ENCODE results near the gene NHSL2.

The NHSL2 gene

GRCh38 chrX:72060921-72061490, 150.4 kb downstream of the NHSL2 start:
- CTCF ChIA-PET: no interaction called here
- DNase-seq (ENCODE audit: low spot score): no peak
- POLR2A ChIA-PET (ENCODE audit: low non-redundant PET): no interaction called here
- TF ChIP-seq CTCF (conservative IDR thresholded peaks at IDR 0.05; ENCODE audit: low read depth): no peak
- H3K27ac ChIP-seq: no peak overlapping the region

GRCh38 chrX:72062916-72063315, 152.3 kb downstream of the NHSL2 start:
- ChIA-PET POLR2A (ENCODE audit: low non-redundant PET) (no interaction called here), CTCF (no interaction called here)
- no peak overlapping the region for H3K27ac ChIP-seq
- no peak for DNase-seq (ENCODE audit: low spot score)
- TF ChIP-seq CTCF (conservative IDR thresholded peaks at IDR 0.05; ENCODE audit: low read depth): no peak

GRCh38 chrX:72069350-72070160, 158.9 kb downstream of the NHSL2 start:
- TF ChIP-seq CTCF (conservative IDR thresholded peaks at IDR 0.05; ENCODE audit: low read depth): no peak
- POLR2A ChIA-PET (ENCODE audit: low non-redundant PET): no interaction called here
- no peak for DNase-seq (ENCODE audit: low spot score)
- CTCF ChIA-PET: interaction anchor here (0.8 kb wide), 1 partner anchor 34 kb away, joined by 3 read pairs; no protein-coding TSS in a partner anchor
- no peak overlapping the region for H3K27ac ChIP-seq

- ChIA-PET POLR2A (ENCODE audit: low non-redundant PET) (no interaction called here), CTCF (no interaction called here)
- no peak for DNase-seq (ENCODE audit: low spot score)
- no peak for TF ChIP-seq CTCF (conservative IDR thresholded peaks at IDR 0.05; ENCODE audit: low read depth)
- no peak overlapping the region for H3K27ac ChIP-seq
These were observed 160.6 kb downstream of the NHSL2 start for GRCh38 chrX:72071213-72071612.

- CTCF ChIA-PET: no interaction called here
- DNase-seq (ENCODE audit: low spot score): no peak
- H3K27ac ChIP-seq: no peak overlapping the region
- TF ChIP-seq CTCF (conservative IDR thresholded peaks at IDR 0.05; ENCODE audit: low read depth): no peak
- POLR2A ChIA-PET (ENCODE audit: low non-redundant PET): interaction anchor here (0.6 kb wide), 1 partner anchor 1786 kb away, joined by 4 read pairs; no protein-coding TSS in a partner anchor
These were observed 163.0 kb downstream of the NHSL2 start for GRCh38 chrX:72073633-72074032.

- no peak for DNase-seq (ENCODE audit: low spot score)
- ChIA-PET CTCF (no interaction called here), POLR2A (ENCODE audit: low non-redundant PET) (no interaction called here)
- no peak for TF ChIP-seq CTCF (conservative IDR thresholded peaks at IDR 0.05; ENCODE audit: low read depth)
- no peak overlapping the region for H3K27ac ChIP-seq
These were observed 167.8 kb downstream of the NHSL2 start for GRCh38 chrX:72078411-72078810.

Data from RWPE1 (cell line).